ENCODE results near the gene KRT72. TPM values are rescaled to one million over a fixed set of nuclear protein-coding genes. Genes with fewer than 3 reads are reported as not detected.

Gene KRT72
- total RNA-seq, 1 donor from 2014 or later: not detected

Other genes with a start within 250 kb of the KRT72 start
- gene KRT85, start 234.0 kb downstream of the KRT72 start, total RNA-seq: not detected
- not detected for gene KRT84, start 215.8 kb downstream of the KRT72 start, total RNA-seq
- not detected for gene KRT82, start 195.1 kb downstream of the KRT72 start, total RNA-seq
- not detected for gene KRT75, start 167.1 kb downstream of the KRT72 start, total RNA-seq
- gene KRT6B, start 149.3 kb downstream of the KRT72 start, total RNA-seq: not detected
- not detected for gene KRT6C, start 127.7 kb downstream of the KRT72 start, total RNA-seq
- not detected for gene KRT6A, start 108.2 kb downstream of the KRT72 start, total RNA-seq
- gene KRT5, start 81.1 kb downstream of the KRT72 start, total RNA-seq: not detected
- gene KRT71, start 48.3 kb downstream of the KRT72 start, total RNA-seq: not detected
- gene KRT74, start 27.6 kb downstream of the KRT72 start, total RNA-seq: not detected
- gene KRT73, start 17.1 kb upstream of the KRT72 start, total RNA-seq: not detected
- not detected for gene KRT2, start 50.7 kb upstream of the KRT72 start, total RNA-seq
- not detected for gene KRT1, start 78.9 kb upstream of the KRT72 start, total RNA-seq
- not detected for gene KRT77, start 102.1 kb upstream of the KRT72 start, total RNA-seq
- gene KRT76, start 175.9 kb upstream of the KRT72 start, total RNA-seq: not detected
- gene KRT3, start 194.7 kb upstream of the KRT72 start, total RNA-seq: not detected
- not detected for gene KRT4, start 212.7 kb upstream of the KRT72 start, total RNA-seq
- gene KRT79, start 232.8 kb upstream of the KRT72 start, total RNA-seq: not detected
- gene KRT78, start 247.5 kb upstream of the KRT72 start, total RNA-seq: not detected

Measured in Right ventricle myocardium superior (tissue), 1 donor.